ENCODE measurements around the gene CDC26.

GRCh38 chr9:113257863-113258262 is 17.5 kb downstream of the CDC26 start:
- TF ChIP-seq POLR2A (IDR thresholded peaks at IDR 0.05; ENCODE audit: low read depth, low read length): no peak
- TF ChIP-seq POLR2AphosphoS5 (IDR thresholded peaks at IDR 0.05; ENCODE audit: low read length): no peak
- no peak for TF ChIP-seq RAD21 (IDR thresholded peaks at IDR 0.05; ENCODE audit: insufficient read depth, low read depth, low read length)
- TF ChIP-seq ZBTB33 (IDR thresholded peaks at IDR 0.05): no peak
- TF ChIP-seq GABPA (IDR thresholded peaks at IDR 0.05; ENCODE audit: low read depth): no peak
- TF ChIP-seq EP300 (IDR thresholded peaks at IDR 0.05; ENCODE audit: borderline replicate concordance in 1 of 2, control insufficient read depth in 1 of 2, low read depth in 2 of 2, low read length in 2 of 2): no peak
- no peak for TF ChIP-seq TARDBP (IDR thresholded peaks at IDR 0.05; ENCODE audit: borderline replicate concordance)
- TF ChIP-seq ATF3 (IDR thresholded peaks at IDR 0.05; ENCODE audit: borderline replicate concordance, extremely low read depth, low read depth, low read length): no peak
- no peak for TF ChIP-seq NBN (IDR thresholded peaks at IDR 0.05)
- no peak for TF ChIP-seq CTCF (IDR thresholded peaks at IDR 0.05 in 2 of 3, conservative IDR thresholded peaks at IDR 0.05 in 1 of 3; ENCODE audit: control insufficient read depth in 2 of 3, extremely low read depth in 1 of 3, insufficient read depth in 1 of 3, low read depth in 3 of 3, low read length in 3 of 3)
- TF ChIP-seq JUNB (IDR thresholded peaks at IDR 0.05): no peak
- TF ChIP-seq EGR1 (IDR thresholded peaks at IDR 0.05; ENCODE audit: borderline replicate concordance in 1 of 2, low read depth in 2 of 2, low read length in 2 of 2): no peak

All from GM12878 (cell line).